Body of pancreas (tissue), 4 donors: ENCODE data around the gene DTX1. TPM values are rescaled to one million over a fixed set of nuclear protein-coding genes. Genes with fewer than 3 reads are reported as not detected.
"Not testable (repeated sequence)": the region's sequence is repeated elsewhere in the genome, so short reads cannot be mapped to it uniquely, and the experiment has no call there.

Experiments
- ATAC-seq: fragments of 150-250 bp; one replicate; pipeline ENCODE4 v1.9.1; 2016
- DNase-seq, 4 donors: peaks; one replicate each; pipeline ENCODE4 v3.0.0-alpha.2; 2019
- H3K27ac ChIP-seq, 4 donors: fragments of 200-600 bp; sonication (generic); 1 replicate in 3 of 4; 2 replicates in 1 of 4; pipeline versions ENCODE4 v1.5.1 to v1.6.1; 2016 to 2019; ENCODE audit warnings: mild to moderate bottlenecking in 1 of 4, mixed read lengths in 1 of 4, moderate library complexity in 1 of 4
- H3K27me3 ChIP-seq, 2 donors: fragments of 200-600 bp; sonication (generic); one replicate each; pipeline ENCODE4 v1.6.0; 2016; ENCODE audit warnings: mild to moderate bottlenecking in 1 of 2
- H3K36me3 ChIP-seq, 2 donors: fragments of 200-600 bp; sonication (generic); replicated peaks in 1 of 2; 2 replicates each; pipeline ENCODE4 v1.5.1; 2016; ENCODE audit warnings: low read depth in 2 of 2; ENCODE audit not compliant: insufficient read depth in 1 of 2
- H3K4me1 ChIP-seq: fragments of 200-600 bp; sonication (generic); one replicate; pipeline ENCODE4 v1.6.0; 2016
- H3K4me3 ChIP-seq, 2 donors: fragments of 200-600 bp; sonication (generic); 1 replicate in 1 of 2; 2 replicates in 1 of 2; pipeline ENCODE4 v1.5.1; 2016 to 2019
- H3K9me3 ChIP-seq, 3 donors: fragments of 200-600 bp; sonication (generic); 1 replicate in 2 of 3; 2 replicates in 1 of 3; pipeline ENCODE4 v1.5.1; 2016
- CTCF ChIP-seq, 7 experiments: fragments of 450-650 bp in 4 of 7; fragments of 200-600 bp in 3 of 7; sonication (generic) in 3 of 7; IDR thresholded peaks; one replicate each; pipeline ENCODE4 v1.5.1; 2016 to 2019; ENCODE audit warnings: antibody characterized with exemption in 7 of 7
- POLR2A ChIP-seq, 3 donors: fragments of 450-650 bp; IDR thresholded peaks; one replicate each; pipeline ENCODE4 v1.6.1; 2016; ENCODE audit warnings: antibody characterized with exemption in 3 of 3, mild to moderate bottlenecking in 2 of 3
- WGBS, 2 donors: methylation state at CpG; one replicate each; pipeline ENCODE4 v1.1.5; 2017; 5-methylcytosine and 5-hydroxymethylcytosine counted together
- intact Hi-C: fragments of 100-400 bp; cut with DNase I; formaldehyde crosslinking; loops from one replicate; pipeline ENCODE4 v1.15.1; 2023
- total RNA-seq, 2 donors: library from RNA; depleted of rRNA; stranded (reverse); fragments of >200 nt; gene quantifications; one replicate each; pipeline ENCODE4 v1.1.0, GENCODE V29; 2016

DTX1 gene
- total RNA-seq, 2 donors from 2014 or later: 11.9 to 17.5 TPM

DNA sequence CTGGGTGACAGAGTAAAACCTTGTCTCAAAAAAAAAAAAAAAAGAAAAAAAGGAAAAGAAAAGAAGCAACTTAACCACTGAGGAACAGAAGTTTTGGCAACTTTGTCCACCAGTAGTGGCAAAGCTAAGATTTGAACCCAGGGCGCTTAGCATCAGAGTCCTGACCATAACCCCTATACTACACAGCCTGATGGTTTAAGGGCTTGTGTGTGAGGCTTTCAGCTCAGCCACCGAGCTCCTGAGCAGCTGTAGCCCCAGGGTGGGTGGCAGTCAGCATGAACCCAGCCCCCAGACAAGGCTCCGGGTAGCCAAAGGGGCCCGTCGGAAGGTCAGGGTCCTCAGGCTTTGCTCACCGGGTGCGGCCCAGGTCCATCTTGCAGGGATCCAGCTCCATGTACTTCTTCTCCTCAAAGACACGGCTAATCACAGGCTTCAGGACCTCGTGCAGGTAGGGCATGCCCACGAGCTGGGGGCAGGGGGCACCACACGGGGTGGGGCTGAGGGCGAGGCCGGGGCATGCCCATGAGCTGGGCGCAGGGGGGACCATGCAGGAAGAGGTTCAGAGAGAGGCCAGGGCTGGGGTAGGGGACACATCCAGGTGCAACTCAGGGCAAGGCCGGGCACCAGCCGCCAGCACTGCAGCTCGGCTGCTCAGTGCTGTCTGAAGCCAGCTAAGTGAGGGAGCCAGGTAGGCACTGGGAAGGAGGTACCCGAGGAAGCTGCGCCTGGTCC, 58.1 kb downstream of the DTX1 start:
- no peak for DNase-seq
- intact Hi-C loops: no loop called here
- H3K27ac ChIP-seq: no peak overlapping the region
- H3K9me3 ChIP-seq: no peaks in the 10 kb centered on the region
- no peak for ATAC-seq
- H3K36me3 ChIP-seq: no peaks in the 10 kb centered on the region
- 77 to 87% methylated on average over 3 to 19 of the region's 19 CpGs for WGBS, 2 donors
- TF ChIP-seq CTCF (IDR thresholded peaks at IDR 0.05) (no peak), POLR2A (IDR thresholded peaks at IDR 0.05) (no peak)
- H3K4me3 ChIP-seq: no peak overlapping the region
- no peaks in the 10 kb centered on the region for H3K27me3 ChIP-seq
- no peaks in the 10 kb centered on the region for H3K4me1 ChIP-seq

GRCh38 chr12:113115455-113116126, 59.1 kb downstream of the DTX1 start:
- DNase-seq (no peak), ATAC-seq (no peak)
- no peaks in the 10 kb centered on the region for H3K36me3 ChIP-seq
- H3K9me3 ChIP-seq: no peaks in the 10 kb centered on the region
- 75 to 85% methylated on average over 11 to 13 of the region's 22 CpGs for WGBS, 2 donors
- no peak overlapping the region for H3K27ac ChIP-seq
- H3K4me3 ChIP-seq: no peak overlapping the region
- no peaks in the 10 kb centered on the region for H3K4me1 ChIP-seq
- intact Hi-C loops: no loop called here
- no peaks in the 10 kb centered on the region for H3K27me3 ChIP-seq
- TF ChIP-seq POLR2A (IDR thresholded peaks at IDR 0.05) (no peak), CTCF (IDR thresholded peaks at IDR 0.05) (no peak)

DNA sequence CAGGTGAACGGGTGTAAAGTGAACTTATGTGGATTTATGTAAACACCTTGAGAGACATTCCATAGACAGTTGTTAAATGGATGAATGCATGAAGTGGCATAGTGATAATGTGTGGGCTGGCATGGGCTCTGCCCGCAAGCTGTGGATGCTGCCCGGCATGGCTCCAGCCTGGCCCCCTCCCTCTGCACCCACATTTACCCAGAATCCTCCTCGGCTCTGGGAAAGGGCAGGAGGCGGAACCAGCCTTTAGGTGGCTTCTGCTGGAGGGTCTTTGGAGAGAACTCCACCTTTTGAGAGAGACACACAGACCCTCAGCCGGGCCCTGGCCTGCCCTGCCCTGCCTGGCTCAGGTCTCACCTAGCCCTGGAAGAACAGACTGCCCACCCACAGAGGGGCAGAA, 60.3 kb downstream of the DTX1 start:
- 71 to 82% methylated on average over 6 of the region's 6 CpGs for WGBS, 2 donors
- Histone ChIP-seq H3K27me3 (no peaks in the 10 kb centered on the region), H3K4me1 (no peaks in the 10 kb centered on the region), H3K4me3 (no peak overlapping the region), H3K9me3 (no peaks in the 10 kb centered on the region), H3K36me3 (no peaks in the 10 kb centered on the region), H3K27ac (no peak overlapping the region)
- TF ChIP-seq POLR2A (IDR thresholded peaks at IDR 0.05) (no peak), CTCF (IDR thresholded peaks at IDR 0.05) (no peak)
- DNase-seq: no peak
- ATAC-seq: no peak
- intact Hi-C loops: no loop called here

DNA sequence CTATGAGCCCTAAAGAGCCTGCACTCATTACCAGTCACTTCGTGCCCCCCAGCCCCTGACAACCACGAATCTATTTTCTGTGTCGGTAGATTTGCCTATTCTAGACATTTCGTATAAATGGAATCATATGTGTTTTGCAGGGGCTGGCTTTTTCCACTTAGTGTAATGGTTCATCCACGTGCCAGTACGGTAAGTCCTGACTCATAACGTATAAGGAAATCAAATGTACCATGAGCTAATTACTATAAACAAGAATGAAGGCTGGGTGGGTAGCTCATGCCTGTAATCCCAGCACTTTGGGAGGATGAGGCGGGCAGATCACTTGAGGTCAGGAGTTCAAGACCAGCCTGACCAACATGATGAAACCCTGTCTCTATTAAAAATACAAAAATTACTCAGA, 61.2 kb downstream of the DTX1 start:
- H3K4me1 ChIP-seq, H3K27me3 ChIP-seq, intact Hi-C loops, H3K36me3 ChIP-seq, H3K27ac ChIP-seq, ATAC-seq, H3K9me3 ChIP-seq, DNase-seq, H3K4me3 ChIP-seq: not testable (repeated sequence)
- 74 to 78% methylated on average over 8 of the region's 8 CpGs for WGBS, 2 donors

DNA sequence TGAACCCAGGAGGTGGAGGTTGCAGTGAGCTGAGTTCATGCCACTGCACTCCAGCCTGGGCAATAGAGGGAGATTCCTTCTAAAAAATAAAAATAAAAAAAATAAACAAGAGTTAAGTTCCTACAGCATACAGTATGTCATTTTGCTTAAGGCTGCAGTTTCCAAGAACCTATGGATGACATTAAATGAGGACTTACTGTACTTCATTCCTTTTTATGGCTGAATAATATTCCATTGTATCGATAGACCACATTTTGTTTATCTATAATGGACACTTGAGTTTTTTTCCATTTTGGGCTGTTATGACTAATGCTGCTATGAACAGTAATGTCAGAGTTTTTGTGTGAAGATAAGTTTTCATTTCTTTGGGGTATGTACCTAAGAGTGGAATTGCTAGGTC, 61.6 kb downstream of the DTX1 start:
- no peak for ATAC-seq
- intact Hi-C loops: no loop called here
- H3K4me3 ChIP-seq: no peak overlapping the region
- TF ChIP-seq POLR2A (IDR thresholded peaks at IDR 0.05): no peak
- no peak for TF ChIP-seq CTCF (IDR thresholded peaks at IDR 0.05)
- H3K4me1 ChIP-seq: no peaks in the 10 kb centered on the region
- no peak overlapping the region for H3K27ac ChIP-seq
- WGBS, 2 donors: 94 to 96% methylated on average over 1 of the region's 1 CpG
- no peaks in the 10 kb centered on the region for H3K27me3 ChIP-seq
- no peak for DNase-seq
- H3K36me3 ChIP-seq: no peaks in the 10 kb centered on the region
- no peaks in the 10 kb centered on the region for H3K9me3 ChIP-seq
